HG02642 (cell line): ENCODE results near the gene IQGAP2.
"Not testable (repeated sequence)": the region's sequence is repeated elsewhere in the genome, so short reads cannot be mapped to it uniquely, and the experiment has no call there.

ENCODE experiments used
- ATAC-seq: cut with Tn5 transposase; IDR thresholded peaks from one replicate; pipeline ENCODE4 v1.9.1; 2021; ENCODE audit warnings: mild to moderate bottlenecking; ENCODE audit not compliant: unreplicated experiment, poor library complexity

Gene IQGAP2

GRCh38 chr5:76723266-76723665 is 320.2 kb downstream of the IQGAP2 start:
- no peak for ATAC-seq

- ATAC-seq = no peak
Observed at GRCh38 chr5:76723906-76724305, 320.8 kb downstream of the IQGAP2 start.

DNA sequence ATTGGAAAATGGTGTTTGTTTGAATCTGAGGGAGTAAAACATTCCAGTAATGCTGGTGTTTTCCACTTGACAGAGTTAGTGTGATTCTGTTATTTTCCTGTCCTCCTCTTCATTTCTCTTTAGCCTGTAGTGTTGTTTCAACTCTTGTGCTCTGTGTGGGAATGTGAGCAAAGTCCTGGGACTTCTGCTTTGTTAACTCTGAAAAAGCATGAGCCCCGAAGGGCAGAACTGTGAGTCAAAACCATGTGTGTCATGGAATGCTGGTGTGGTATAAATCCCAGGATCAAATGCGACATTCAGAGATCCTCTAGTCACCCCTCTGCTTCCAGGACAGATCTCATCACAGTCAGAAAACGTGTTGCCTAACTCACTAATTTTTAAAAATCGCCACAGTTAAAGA is 321.8 kb downstream of the IQGAP2 start:
- no peak for ATAC-seq

GRCh38 chr5:76728965-76729364 is 325.9 kb downstream of the IQGAP2 start:
- no peak for ATAC-seq

- ATAC-seq = no peak
Observed at GRCh38 chr5:76729373-76730290, 326.5 kb downstream of the IQGAP2 start.

DNA sequence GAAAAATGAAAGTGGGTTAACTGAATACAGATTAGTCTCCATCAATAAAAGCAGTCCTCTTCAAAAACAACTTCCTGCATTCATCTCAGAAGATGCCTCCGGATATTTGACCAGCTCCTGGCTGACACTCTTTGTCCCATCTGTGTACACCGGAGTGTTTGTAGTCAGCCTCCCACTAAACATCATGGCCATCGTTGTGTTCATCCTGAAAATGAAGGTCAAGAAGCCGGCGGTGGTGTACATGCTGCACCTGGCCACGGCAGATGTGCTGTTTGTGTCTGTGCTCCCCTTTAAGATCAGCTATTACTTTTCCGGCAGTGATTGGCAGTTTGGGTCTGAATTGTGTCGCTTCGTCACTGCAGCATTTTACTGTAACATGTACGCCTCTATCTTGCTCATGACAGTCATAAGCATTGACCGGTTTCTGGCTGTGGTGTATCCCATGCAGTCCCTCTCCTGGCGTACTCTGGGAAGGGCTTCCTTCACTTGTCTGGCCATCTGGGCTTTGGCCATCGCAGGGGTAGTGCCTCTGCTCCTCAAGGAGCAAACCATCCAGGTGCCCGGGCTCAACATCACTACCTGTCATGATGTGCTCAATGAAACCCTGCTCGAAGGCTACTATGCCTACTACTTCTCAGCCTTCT is 329.4 kb downstream of the IQGAP2 start:
- no peak for ATAC-seq

DNA sequence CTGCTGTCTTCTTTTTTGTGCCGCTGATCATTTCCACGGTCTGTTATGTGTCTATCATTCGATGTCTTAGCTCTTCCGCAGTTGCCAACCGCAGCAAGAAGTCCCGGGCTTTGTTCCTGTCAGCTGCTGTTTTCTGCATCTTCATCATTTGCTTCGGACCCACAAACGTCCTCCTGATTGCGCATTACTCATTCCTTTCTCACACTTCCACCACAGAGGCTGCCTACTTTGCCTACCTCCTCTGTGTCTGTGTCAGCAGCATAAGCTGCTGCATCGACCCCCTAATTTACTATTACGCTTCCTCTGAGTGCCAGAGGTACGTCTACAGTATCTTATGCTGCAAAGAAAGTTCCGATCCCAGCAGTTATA is 329.9 kb downstream of the IQGAP2 start:
- no peak for ATAC-seq

DNA sequence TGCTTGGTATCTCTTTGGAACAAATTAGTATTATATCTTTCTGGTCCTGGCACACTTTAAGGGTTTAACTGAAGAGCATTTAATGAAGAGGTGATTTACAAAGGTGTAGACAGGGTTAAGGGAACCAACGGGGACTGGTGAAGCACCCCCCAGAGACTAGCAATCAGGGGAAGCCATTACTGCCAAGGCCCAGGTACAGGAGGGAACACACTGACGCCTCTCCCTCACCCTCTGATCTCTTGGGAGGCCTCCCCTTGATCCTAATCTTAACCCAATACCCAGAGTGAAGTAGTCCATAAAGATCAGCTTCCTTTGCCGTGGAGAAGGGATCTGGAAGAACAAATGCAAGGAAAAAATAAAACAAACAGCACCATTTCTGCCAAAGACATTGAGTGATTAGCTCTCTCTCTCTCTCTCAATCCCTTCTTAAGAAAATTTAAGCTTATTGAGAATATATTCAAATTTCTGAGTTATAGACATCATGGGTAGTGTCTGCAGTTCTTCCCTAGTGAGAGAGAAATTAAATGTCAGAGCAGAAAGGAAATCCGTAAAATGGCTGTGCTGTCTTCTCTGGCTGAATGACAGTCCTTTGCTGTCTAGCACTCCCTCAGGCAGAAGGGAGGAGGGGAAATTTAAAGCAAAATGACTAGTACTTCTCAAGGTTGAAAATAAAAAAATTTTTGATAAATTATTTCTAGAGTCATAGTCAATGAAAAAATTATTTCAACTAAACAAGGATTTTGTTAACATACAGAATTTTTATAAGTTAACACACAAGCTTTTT is 332.9 kb downstream of the IQGAP2 start:
- ATAC-seq = no peak

GRCh38 chr5:76736679-76737556 is 333.8 kb downstream of the IQGAP2 start:
- no peak for ATAC-seq

DNA sequence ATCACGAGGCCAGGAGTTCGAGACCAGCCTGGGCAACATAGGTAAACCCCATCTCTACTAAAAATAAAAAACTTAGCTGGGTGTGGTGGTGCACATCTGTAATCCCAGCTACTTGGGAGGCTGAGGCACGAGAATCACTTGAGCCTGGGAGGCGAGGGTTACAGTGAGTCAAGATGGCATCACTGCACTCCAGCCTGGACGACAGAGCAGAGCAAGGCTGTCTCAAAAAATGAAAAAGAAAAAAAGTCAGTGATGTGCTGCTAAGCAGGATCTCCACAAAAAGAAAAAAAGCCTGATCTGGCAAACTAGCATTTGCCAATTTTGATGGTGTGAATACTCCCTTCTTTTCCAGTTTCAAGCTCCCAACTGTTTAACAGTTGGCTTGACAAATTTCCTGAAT is 334.8 kb downstream of the IQGAP2 start:
- ATAC-seq = no peak

DNA sequence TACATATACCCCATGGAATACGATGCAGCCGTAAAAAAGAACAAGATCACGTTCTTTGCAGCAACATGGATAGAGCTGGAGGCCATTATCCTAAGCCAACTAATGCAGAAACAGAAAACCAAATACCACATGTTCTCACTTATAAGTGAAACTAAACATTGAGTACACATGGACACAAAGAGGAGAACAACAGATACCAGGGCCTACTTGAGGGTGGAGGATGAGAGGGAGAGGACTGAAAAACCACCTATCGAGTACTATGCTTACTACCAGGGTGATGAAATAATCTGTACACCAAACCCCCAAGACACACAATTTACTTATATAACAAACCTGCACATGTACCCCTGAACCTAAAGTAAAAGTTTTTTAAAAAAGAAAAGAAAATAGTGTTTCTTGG is 338.4 kb downstream of the IQGAP2 start:
- not testable (repeated sequence) for ATAC-seq

- ATAC-seq = no peak
Observed at GRCh38 chr5:76742583-76742982, 339.5 kb downstream of the IQGAP2 start.

DNA sequence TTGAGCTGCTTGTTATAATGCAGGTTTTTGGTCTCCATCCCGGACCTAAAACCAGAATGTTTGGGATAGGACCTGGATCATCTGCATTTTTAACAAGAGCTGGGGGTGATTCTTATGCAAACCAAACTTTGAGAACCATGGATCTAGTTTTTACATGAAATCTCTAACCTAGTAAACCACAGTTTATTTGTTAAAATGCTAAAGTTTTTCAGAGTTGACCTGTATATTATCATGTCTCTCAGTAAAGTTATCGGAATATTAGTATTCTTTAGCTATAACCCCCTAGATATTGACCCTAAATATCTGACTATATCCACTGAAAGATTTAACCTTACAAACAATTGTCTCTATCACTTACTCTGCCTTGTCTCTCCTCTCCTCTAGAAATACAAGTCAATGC is 341.5 kb downstream of the IQGAP2 start:
- ATAC-seq = no peak

- no peak for ATAC-seq
Observed at GRCh38 chr5:76745670-76746069, 342.6 kb downstream of the IQGAP2 start.

- ATAC-seq = no peak
Observed at GRCh38 chr5:76746677-76747076, 343.6 kb downstream of the IQGAP2 start.

- no peak for ATAC-seq
Observed at GRCh38 chr5:76747706-76748105, 344.6 kb downstream of the IQGAP2 start.

DNA sequence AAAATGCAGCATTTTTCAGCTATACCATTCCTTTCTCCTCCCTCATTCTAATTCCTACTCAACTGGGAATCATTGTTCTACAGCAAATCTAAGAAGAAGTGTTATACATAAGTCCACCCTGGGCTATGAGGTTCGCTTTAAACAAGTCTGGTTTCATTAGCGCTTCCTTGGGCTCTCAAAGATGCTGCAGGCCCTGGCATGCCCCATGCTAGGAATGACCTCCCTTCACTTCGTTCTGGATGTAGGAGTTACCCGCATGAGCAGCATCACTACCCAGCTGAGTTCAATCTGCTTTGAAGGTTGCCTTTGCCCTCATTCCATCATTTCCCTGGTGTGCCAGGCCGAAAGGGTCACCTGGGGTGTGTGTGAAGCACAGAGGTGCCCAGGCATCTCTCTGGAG is 348.2 kb downstream of the IQGAP2 start:
- no peak for ATAC-seq

DNA sequence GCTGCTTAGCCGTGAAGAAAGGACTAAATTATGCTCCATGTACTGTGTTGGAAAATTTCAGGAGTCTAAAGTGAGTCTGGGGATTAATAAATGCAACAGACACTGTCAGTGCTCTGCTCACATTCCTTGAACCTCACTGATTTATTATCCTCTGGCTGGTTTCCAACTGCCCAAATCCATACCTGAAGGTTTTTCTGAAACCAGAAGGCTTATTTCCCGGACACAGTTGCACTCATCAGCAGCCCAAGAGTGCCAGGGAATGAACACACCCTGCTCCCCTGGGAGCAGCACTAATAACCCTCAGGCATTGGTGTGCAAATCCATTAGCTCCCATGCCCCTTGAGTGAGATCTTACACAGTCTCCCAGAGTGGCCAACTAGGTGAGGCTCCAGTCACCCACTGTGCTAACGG is 351.6 kb downstream of the IQGAP2 start:
- no peak for ATAC-seq

DNA sequence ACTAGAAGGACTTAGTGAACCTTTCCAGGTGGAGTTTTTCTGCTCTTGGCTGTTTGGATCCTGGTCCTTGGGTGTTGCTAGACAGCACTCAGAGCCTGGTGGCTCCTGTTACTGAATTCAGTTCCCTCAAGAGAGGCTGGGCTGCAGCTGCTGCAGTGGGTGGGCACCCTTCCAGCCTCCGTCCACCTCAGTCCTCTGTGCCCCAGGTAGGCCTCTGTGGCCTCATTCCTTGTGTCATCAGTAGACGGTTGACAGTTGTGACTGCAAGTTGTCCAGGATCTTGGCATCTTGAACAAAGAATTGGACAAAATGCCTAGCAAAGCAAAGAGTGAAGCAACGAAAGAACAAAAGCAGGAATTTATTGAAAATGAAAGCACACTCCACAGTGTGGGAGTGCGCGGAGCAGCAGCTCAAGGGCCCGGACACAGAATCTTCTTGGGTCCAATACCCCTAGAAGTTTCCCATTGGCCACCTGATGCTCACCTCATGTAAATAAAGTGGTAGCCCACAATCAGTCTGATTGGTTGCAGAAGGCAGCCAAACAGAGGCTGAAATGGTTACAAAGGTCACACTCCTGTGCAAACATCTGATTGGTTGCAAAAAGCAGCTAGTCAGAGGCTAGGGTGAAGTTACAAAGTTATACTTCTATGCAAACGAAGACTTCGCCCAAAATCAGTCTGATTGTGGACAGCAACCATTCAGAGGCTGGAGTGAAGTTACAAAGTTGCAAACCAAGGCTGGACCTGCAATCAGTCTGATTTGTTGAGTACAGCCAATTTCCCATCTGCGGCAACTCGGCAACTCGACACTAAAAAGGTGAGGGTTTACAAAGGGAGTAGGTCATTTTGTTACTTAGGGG is 352.9 kb downstream of the IQGAP2 start:
- no peak for ATAC-seq
